GM06990 (cell line): ENCODE results near the gene GNAQ.

Experiments
- DNase-seq: peaks from one replicate; pipeline ENCODE4 v3.0.0-alpha.2; 2011; ENCODE audit not compliant: insufficient read length; ENCODE audit errors: extremely low read depth
- H3K27me3 ChIP-seq: replicated peaks from 2 replicates; pipeline ENCODE4 v1.6.0; 2011; ENCODE audit warnings: low read length; ENCODE audit not compliant: control insufficient read depth, insufficient read depth
- H3K36me3 ChIP-seq: 2 replicates; pipeline ENCODE4 v1.5.1; 2011; ENCODE audit warnings: low read length; ENCODE audit not compliant: control insufficient read depth, insufficient read depth
- H3K4me3 ChIP-seq: replicated peaks from 2 replicates; pipeline ENCODE4 v1.5.1; 2011; ENCODE audit warnings: low read depth, mild to moderate bottlenecking, control low read depth, low read length
- TF ChIP-seq, protein P1 (sequence below): IDR thresholded peaks from 2 replicates; pipeline ENCODE4 v1.5.1; 2011; ENCODE audit warnings: low read length, control low read depth, mild to moderate bottlenecking, inconsistent platforms; ENCODE audit not compliant: insufficient read depth, poor library complexity, severe bottlenecking

GNAQ gene

DNA sequence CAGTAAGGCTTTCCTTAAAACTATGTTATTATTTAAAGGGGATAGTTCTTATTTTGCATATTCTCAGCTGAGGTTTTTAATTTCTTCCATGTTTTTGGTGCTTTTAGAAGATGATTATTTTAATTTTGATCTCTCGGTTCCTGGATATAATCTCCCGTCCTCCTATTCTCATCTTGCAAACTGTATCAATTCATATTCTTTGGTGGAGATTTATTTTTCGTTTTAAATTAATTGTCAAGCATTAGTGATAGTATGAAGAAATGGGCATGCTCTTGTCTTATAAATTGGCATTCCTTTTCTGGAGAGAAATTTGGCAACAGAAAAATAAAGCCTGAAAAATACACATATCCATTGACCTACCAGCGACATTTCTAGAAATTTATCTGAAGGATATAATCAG is 15.5 kb upstream of the GNAQ start:
- Histone ChIP-seq H3K4me3 (no peak overlapping the region), H3K27me3 (no peaks in the 10 kb centered on the region), H3K36me3 (no peaks in the 10 kb centered on the region)
- TF ChIP-seq, protein P1, sequence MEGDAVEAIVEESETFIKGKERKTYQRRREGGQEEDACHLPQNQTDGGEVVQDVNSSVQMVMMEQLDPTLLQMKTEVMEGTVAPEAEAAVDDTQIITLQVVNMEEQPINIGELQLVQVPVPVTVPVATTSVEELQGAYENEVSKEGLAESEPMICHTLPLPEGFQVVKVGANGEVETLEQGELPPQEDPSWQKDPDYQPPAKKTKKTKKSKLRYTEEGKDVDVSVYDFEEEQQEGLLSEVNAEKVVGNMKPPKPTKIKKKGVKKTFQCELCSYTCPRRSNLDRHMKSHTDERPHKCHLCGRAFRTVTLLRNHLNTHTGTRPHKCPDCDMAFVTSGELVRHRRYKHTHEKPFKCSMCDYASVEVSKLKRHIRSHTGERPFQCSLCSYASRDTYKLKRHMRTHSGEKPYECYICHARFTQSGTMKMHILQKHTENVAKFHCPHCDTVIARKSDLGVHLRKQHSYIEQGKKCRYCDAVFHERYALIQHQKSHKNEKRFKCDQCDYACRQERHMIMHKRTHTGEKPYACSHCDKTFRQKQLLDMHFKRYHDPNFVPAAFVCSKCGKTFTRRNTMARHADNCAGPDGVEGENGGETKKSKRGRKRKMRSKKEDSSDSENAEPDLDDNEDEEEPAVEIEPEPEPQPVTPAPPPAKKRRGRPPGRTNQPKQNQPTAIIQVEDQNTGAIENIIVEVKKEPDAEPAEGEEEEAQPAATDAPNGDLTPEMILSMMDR: no peak
- DNase-seq: no peak

DNA sequence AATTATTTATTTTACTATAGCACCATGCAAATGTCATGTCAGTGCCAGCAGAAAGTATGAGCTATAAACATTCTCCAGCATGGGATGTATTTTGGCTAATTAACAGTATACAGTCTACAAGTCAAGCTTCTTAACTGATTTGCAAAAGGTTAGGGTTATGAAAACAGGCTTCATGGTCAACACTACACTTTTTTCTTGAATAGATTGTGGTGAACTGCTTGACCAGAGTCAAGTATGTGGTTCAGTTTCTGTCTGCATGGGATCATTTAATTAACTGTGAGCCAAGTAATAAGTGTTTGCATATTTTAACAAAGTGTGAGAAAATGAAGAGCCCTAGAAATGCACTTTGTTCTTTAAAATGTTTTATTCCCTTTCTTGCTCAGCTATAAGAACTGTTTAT is 14.5 kb upstream of the GNAQ start:
- Histone ChIP-seq H3K36me3 (no peaks in the 10 kb centered on the region), H3K27me3 (no peaks in the 10 kb centered on the region), H3K4me3 (no peak overlapping the region)
- TF ChIP-seq, protein P1: no peak
- no peak for DNase-seq

DNA sequence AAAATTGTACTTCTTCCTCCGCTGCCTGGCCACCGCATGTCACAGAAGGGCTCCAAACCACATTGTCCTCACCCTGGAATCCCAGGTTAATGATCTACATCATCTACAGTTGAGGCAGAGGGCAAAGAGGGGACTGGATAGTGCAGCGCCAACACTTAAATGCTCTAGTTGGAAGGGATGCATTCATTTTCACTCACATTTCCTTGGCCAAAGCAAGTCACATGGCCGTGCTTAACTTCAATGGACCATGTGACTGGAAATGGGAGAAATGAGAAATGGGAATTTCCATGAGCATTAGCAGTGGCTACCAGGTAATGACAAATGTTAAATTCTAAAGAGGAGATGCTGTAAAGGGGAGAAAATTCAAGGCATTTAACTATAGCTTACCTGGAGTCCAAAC is 13.3 kb upstream of the GNAQ start:
- no peak overlapping the region for H3K4me3 ChIP-seq
- no peak for DNase-seq
- H3K27me3 ChIP-seq: no peaks in the 10 kb centered on the region
- no peaks in the 10 kb centered on the region for H3K36me3 ChIP-seq
- TF ChIP-seq, protein P1: no peak

DNA sequence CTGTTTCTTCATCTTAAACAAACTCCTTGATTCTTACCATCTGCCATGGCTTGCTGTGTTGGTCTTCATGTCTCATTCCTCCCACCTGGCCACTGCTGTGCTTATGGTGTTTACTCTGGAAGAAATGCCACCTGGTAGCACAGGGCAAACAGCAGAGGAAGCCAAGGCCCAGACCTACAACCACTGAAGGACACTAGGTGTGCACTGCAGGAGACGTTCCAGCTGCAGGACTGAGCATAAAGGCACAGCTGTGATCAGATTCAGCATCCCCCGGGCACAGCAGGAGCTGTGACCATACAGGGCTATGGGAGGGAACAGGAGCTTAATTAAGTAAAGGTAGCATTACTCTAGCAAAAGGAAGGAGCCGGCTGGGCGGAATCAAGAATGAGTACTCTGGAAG is 12.6 kb upstream of the GNAQ start:
- Histone ChIP-seq H3K4me3 (no peak overlapping the region), H3K36me3 (no peaks in the 10 kb centered on the region), H3K27me3 (no peaks in the 10 kb centered on the region)
- no peak for DNase-seq
- TF ChIP-seq, protein P1: no peak

DNA sequence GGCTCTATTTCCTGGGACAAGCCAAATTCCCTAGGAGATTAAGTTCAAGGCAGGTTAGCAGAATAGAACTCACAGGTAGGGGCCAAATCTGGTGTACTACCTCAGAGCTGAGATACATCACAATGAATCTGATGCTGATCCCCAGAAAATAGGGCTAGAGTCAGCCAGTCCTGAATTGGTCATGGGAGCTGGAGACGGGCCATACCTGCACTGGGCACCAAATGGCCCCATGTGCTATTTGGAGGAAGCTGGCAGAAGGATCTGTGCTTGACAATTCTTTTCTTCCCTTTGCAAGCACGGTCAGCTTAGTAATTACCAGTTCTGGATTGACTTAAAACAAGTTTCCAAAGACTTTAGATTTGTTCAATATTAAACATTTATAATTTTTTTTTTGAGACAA is 10.4 kb upstream of the GNAQ start:
- H3K4me3 ChIP-seq: no peak overlapping the region
- H3K36me3 ChIP-seq: no peaks in the 10 kb centered on the region
- H3K27me3 ChIP-seq: no peaks in the 10 kb centered on the region
- TF ChIP-seq, protein P1: no peak
- DNase-seq: no peak

DNA sequence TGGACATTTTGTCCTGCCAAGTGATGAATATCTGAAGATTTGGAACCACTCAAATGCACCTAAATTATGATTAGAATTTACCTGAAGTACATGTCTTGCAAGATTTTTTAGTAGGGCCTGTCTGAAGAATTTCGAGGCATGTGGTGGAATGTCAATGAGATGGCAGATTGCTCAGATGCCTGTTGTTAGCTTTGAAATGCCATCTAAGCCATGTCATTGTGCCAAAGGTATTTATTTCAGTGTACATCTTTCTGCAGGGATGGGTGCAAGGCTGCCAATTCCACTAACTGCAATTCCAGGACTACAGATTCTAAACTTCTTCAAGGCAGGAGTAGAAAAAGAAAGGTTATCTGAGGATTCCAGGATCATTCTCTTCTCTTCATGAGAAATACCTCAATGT is 9.1 kb upstream of the GNAQ start:
- TF ChIP-seq, protein P1: no peak
- Histone ChIP-seq H3K4me3 (no peak overlapping the region), H3K27me3 (no peaks in the 10 kb centered on the region)

More for the DNA sequence above, 9.1 kb upstream of the GNAQ start:
- no peak for DNase-seq
- no peaks in the 10 kb centered on the region for H3K36me3 ChIP-seq
